ENCODE results near the gene CDH23. TPM values are rescaled to one million over a fixed set of nuclear protein-coding genes. Genes with fewer than 3 reads are reported as not detected.

The CDH23 gene
- total RNA-seq, 4 donors from 2014 or later, result 0.72 to 4.1 (median 2.2) TPM

GRCh38 chr10:71555724-71556119 lies 159.0 kb downstream of the CDH23 start:
- Histone ChIP-seq H3K36me3 (no peaks in the 10 kb centered on the region), H3K27me3 (no peaks in the 10 kb centered on the region), H3K9me3 (no peaks in the 10 kb centered on the region), H3K4me3 (no peak overlapping the region), H3K4me1 (no peaks in the 10 kb centered on the region), H3K27ac (no peak overlapping the region)
- TF ChIP-seq POLR2AphosphoS5 (IDR thresholded peaks at IDR 0.05) (no peak), CTCF (IDR thresholded peaks at IDR 0.05) (no peak), EP300 (IDR thresholded peaks at IDR 0.05) (no peak)
- no peak for DNase-seq (ENCODE audit: low spot score in 2 of 2)
- 27% methylated on average over 1 of the region's 1 CpG for WGBS

GRCh38 chr10:71558991-71559390 lies 162.3 kb downstream of the CDH23 start:
- H3K9me3 ChIP-seq, result no peaks in the 10 kb centered on the region
- H3K27ac ChIP-seq, result no peak overlapping the region
- 67% methylated on average over 3 of the region's 3 CpGs for WGBS
- TF ChIP-seq POLR2AphosphoS5 (IDR thresholded peaks at IDR 0.05) (no peak), CTCF (IDR thresholded peaks at IDR 0.05) (no peak), EP300 (IDR thresholded peaks at IDR 0.05) (no peak), POLR2A (IDR thresholded peaks at IDR 0.05) (no peak)
- no peaks in the 10 kb centered on the region for H3K36me3 ChIP-seq
- peaks cover 7% of the 10 kb centered on the region for H3K4me1 ChIP-seq
- H3K27me3 ChIP-seq, result no peaks in the 10 kb centered on the region
- H3K4me3 ChIP-seq, result no peak overlapping the region
- no peak for DNase-seq (ENCODE audit: low spot score in 2 of 2)

GRCh38 chr10:71561003-71561574 lies 164.4 kb downstream of the CDH23 start:
- H3K27ac ChIP-seq, result no peak overlapping the region
- no peak overlapping the region for H3K4me3 ChIP-seq
- H3K27me3 ChIP-seq, result no peaks in the 10 kb centered on the region
- no peaks in the 10 kb centered on the region for H3K36me3 ChIP-seq
- TF ChIP-seq EP300 (IDR thresholded peaks at IDR 0.05) (no peak), POLR2A (IDR thresholded peaks at IDR 0.05) (no peak), CTCF (IDR thresholded peaks at IDR 0.05) (no peak), POLR2AphosphoS5 (IDR thresholded peaks at IDR 0.05) (no peak)
- no peak for DNase-seq (ENCODE audit: low spot score in 2 of 2)
- 58% methylated on average over 5 of the region's 5 CpGs for WGBS
- peaks cover 7% of the 10 kb centered on the region for H3K4me1 ChIP-seq
- H3K9me3 ChIP-seq, result no peaks in the 10 kb centered on the region

GRCh38 chr10:71562181-71562580 lies 165.5 kb downstream of the CDH23 start:
- 82% methylated on average over 9 of the region's 9 CpGs for WGBS
- no peak overlapping the region for H3K27ac ChIP-seq
- TF ChIP-seq POLR2A (IDR thresholded peaks at IDR 0.05) (no peak), EP300 (IDR thresholded peaks at IDR 0.05) (no peak), CTCF (IDR thresholded peaks at IDR 0.05) (no peak), POLR2AphosphoS5 (IDR thresholded peaks at IDR 0.05) (no peak)
- no peaks in the 10 kb centered on the region for H3K27me3 ChIP-seq
- H3K9me3 ChIP-seq, result no peaks in the 10 kb centered on the region
- H3K4me3 ChIP-seq, result no peak overlapping the region
- no peak for DNase-seq (ENCODE audit: low spot score in 2 of 2)
- peaks cover 7% of the 10 kb centered on the region for H3K4me1 ChIP-seq
- no peaks in the 10 kb centered on the region for H3K36me3 ChIP-seq

- no peak overlapping the region for H3K4me3 ChIP-seq
- H3K9me3 ChIP-seq, result no peaks in the 10 kb centered on the region
- no peak overlapping the region for H3K27ac ChIP-seq
- no peaks in the 10 kb centered on the region for H3K27me3 ChIP-seq
- no peak for DNase-seq (ENCODE audit: low spot score in 2 of 2)
- WGBS, result 61% methylated on average over 3 of the region's 3 CpGs
- H3K4me1 ChIP-seq, result peaks cover 7% of the 10 kb centered on the region
- TF ChIP-seq CTCF (IDR thresholded peaks at IDR 0.05) (no peak), POLR2AphosphoS5 (IDR thresholded peaks at IDR 0.05) (no peak), EP300 (IDR thresholded peaks at IDR 0.05) (no peak), POLR2A (IDR thresholded peaks at IDR 0.05) (no peak)
- H3K36me3 ChIP-seq, result no peaks in the 10 kb centered on the region
Observed at GRCh38 chr10:71562904-71563303, 166.2 kb downstream of the CDH23 start.

Measured in suprapubic skin (tissue), 4 donors.